Adrenal gland (tissue), 5 donors: Measurements from ENCODE around the gene GNL1.

Experiments used
- POLR2A ChIP-seq, 2 donors: fragments of 450-650 bp; IDR thresholded peaks; one replicate each; pipeline ENCODE4 v1.6.1; 2017; ENCODE audit warnings: antibody characterized with exemption in 2 of 2, mild to moderate bottlenecking in 2 of 2, moderate library complexity in 1 of 2
- TF ChIP-seq, protein P1 (sequence below), 6 experiments: fragments of 450-650 bp in 4 of 6; fragments of 200-600 bp in 2 of 6; sonication (generic) in 1 of 6; IDR thresholded peaks; 1 replicate in 5 of 6; 2 replicates in 1 of 6; pipeline versions ENCODE4 v1.5.1 to v1.8.0; 2016 to 2021; ENCODE audit warnings: antibody characterized with exemption in 6 of 6, mild to moderate bottlenecking in 2 of 6, moderate library complexity in 1 of 6
- donor health status: DM: no; HTN: no; CAD: no.

- no peak for TF ChIP-seq POLR2A (IDR thresholded peaks at IDR 0.05)
- TF ChIP-seq, protein P1, sequence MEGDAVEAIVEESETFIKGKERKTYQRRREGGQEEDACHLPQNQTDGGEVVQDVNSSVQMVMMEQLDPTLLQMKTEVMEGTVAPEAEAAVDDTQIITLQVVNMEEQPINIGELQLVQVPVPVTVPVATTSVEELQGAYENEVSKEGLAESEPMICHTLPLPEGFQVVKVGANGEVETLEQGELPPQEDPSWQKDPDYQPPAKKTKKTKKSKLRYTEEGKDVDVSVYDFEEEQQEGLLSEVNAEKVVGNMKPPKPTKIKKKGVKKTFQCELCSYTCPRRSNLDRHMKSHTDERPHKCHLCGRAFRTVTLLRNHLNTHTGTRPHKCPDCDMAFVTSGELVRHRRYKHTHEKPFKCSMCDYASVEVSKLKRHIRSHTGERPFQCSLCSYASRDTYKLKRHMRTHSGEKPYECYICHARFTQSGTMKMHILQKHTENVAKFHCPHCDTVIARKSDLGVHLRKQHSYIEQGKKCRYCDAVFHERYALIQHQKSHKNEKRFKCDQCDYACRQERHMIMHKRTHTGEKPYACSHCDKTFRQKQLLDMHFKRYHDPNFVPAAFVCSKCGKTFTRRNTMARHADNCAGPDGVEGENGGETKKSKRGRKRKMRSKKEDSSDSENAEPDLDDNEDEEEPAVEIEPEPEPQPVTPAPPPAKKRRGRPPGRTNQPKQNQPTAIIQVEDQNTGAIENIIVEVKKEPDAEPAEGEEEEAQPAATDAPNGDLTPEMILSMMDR (IDR thresholded peaks at IDR 0.05), result no peak
These were observed 7.8 kb upstream of the GNL1 start for GRCh38 chr6:30564114-30564513.
